HepG2 (cell line): ENCODE data around the gene ZNF653. TPM values are rescaled to one million over a fixed set of nuclear protein-coding genes. Genes with fewer than 3 reads are reported as not detected.
A peak's percentile ranks its signal among the peaks of the same experiment; 100 is the strongest.

Source experiments
- CC2D1A ChIP-seq: sonication (generic); formaldehyde crosslinking; IDR thresholded peaks from 2 replicates; pipeline ENCODE4 v1.8.1; 2023; ENCODE audit warnings: mild to moderate bottlenecking, missing genetic modification reagents
- CENPX ChIP-seq: sonication (generic); formaldehyde crosslinking; IDR thresholded peaks from 2 replicates; pipeline ENCODE4 v1.9.0; 2021; ENCODE audit warnings: mild to moderate bottlenecking, missing genetic modification reagents, moderate library complexity
- HDAC1 ChIP-seq: sonication (generic); formaldehyde crosslinking; IDR thresholded peaks from 2 replicates; pipeline ENCODE4 v1.5.1; 2020; ENCODE audit warnings: mild to moderate bottlenecking, missing genetic modification reagents
- IKZF4 ChIP-seq: sonication (generic); formaldehyde crosslinking; IDR thresholded peaks from 2 replicates; pipeline ENCODE4 v1.5.1; 2020; ENCODE audit warnings: borderline replicate concordance, mild to moderate bottlenecking, low read depth, missing genetic modification reagents; ENCODE audit errors: not compliant biosample characterization
- KDM5B ChIP-seq: sonication (generic); formaldehyde crosslinking; IDR thresholded peaks from 2 replicates; pipeline ENCODE4 v1.4.0; 2020; ENCODE audit warnings: missing genetic modification reagents, mild to moderate bottlenecking, borderline replicate concordance
- KLF12 ChIP-seq: sonication (generic); formaldehyde crosslinking; IDR thresholded peaks from 2 replicates; pipeline ENCODE4 v1.4.0; 2020; ENCODE audit warnings: missing genetic modification reagents, borderline replicate concordance
- LCORL ChIP-seq, 2 experiments: fragments of 450-650 bp in 1 of 2; sonication (generic) in 1 of 2; formaldehyde crosslinking in 1 of 2; IDR thresholded peaks; 2 replicates each; pipeline versions ENCODE4 v1.5.0 to v1.6.1; 2017 to 2020; ENCODE audit warnings: antibody characterized with exemption in 1 of 2, missing genetic modification reagents in 1 of 2
- SSRP1 ChIP-seq: IDR thresholded peaks from 2 replicates; pipeline ENCODE4 v1.6.1; 2016; ENCODE audit warnings: control low read depth
- TRIM24 ChIP-seq: sonication (generic); formaldehyde crosslinking; IDR thresholded peaks from 2 replicates; pipeline ENCODE4 v1.8.0; 2022; ENCODE audit warnings: mild to moderate bottlenecking, missing genetic modification reagents
- TSC22D2 ChIP-seq: sonication (generic); formaldehyde crosslinking; IDR thresholded peaks from 2 replicates; pipeline ENCODE4 v1.5.1; 2020; ENCODE audit warnings: missing genetic modification reagents, mild to moderate bottlenecking, borderline replicate concordance
- YEATS2 ChIP-seq: sonication (generic); formaldehyde crosslinking; IDR thresholded peaks from 2 replicates; pipeline ENCODE4 v1.4.0; 2020; ENCODE audit warnings: missing genetic modification reagents, borderline replicate concordance
- ZBTB10 ChIP-seq: sonication (generic); formaldehyde crosslinking; IDR thresholded peaks from 2 replicates; pipeline ENCODE4 v1.4.0; 2020; ENCODE audit warnings: missing genetic modification reagents, borderline replicate concordance
- ZBTB44 ChIP-seq: sonication (generic); formaldehyde crosslinking; IDR thresholded peaks from 2 replicates; pipeline ENCODE4 v1.4.0; 2020; ENCODE audit warnings: missing genetic modification reagents
- ZIK1 ChIP-seq: sonication (generic); formaldehyde crosslinking; IDR thresholded peaks from 2 replicates; pipeline ENCODE4 v1.5.0; 2020; ENCODE audit warnings: mild to moderate bottlenecking, low read depth, missing genetic modification reagents, borderline replicate concordance
- ZNF530 ChIP-seq: sonication (generic); formaldehyde crosslinking; IDR thresholded peaks from 2 replicates; pipeline ENCODE4 v1.5.0; 2020; ENCODE audit warnings: low read depth, mild to moderate bottlenecking, missing genetic modification reagents
- ZNF672 ChIP-seq: sonication (generic); formaldehyde crosslinking; IDR thresholded peaks from 2 replicates; pipeline ENCODE4 v1.8.1; 2022; ENCODE audit warnings: missing genetic modification reagents
- polyA plus RNA-seq, 8 experiments: library from polyadenylated mRNA; depleted of rRNA in 3 of 8; stranded (reverse) in 7 of 8; unstranded in 1 of 8; fragments of >200 nt; fragmentation: Illumina TruSeq in 4 of 8; extraction: Trizol in 4 of 8; gene quantifications; 2 replicates each; pipeline versions ENCODE4 v1.2.1 to v1.2.3, GENCODE V29; 2011 to 2016; ENCODE audit warnings: low read depth in 4 of 8, missing spikeins in 1 of 8, mixed read lengths in 1 of 8; ENCODE audit not compliant: insufficient read depth in 1 of 8
- total RNA-seq, 5 experiments: library from RNA; depleted of rRNA; stranded (reverse); fragments of >200 nt; fragmentation: Illumina TruSeq; extraction: Trizol; gene quantifications; 2 replicates each; pipeline ENCODE4 v1.2.3, GENCODE V29; 2016; ENCODE audit warnings: low read depth in 1 of 5
- TF ChIP-seq, protein P1 (sequence below): fragments of 450-650 bp; IDR thresholded peaks from 2 replicates; pipeline ENCODE4 v1.6.1; 2017
- TF ChIP-seq, protein P2 (sequence below): IDR thresholded peaks from 2 replicates; pipeline ENCODE4 v1.4.0; 2020; ENCODE audit warnings: mild to moderate bottlenecking, missing genetic modification reagents

ZNF653 gene
- total and polyA plus RNA-seq, 2 of the 13 experiments (the other 11 are each of a cell fraction or from before 2014, with no cell fraction given): 4.7 to 7.1 TPM

DNA sequence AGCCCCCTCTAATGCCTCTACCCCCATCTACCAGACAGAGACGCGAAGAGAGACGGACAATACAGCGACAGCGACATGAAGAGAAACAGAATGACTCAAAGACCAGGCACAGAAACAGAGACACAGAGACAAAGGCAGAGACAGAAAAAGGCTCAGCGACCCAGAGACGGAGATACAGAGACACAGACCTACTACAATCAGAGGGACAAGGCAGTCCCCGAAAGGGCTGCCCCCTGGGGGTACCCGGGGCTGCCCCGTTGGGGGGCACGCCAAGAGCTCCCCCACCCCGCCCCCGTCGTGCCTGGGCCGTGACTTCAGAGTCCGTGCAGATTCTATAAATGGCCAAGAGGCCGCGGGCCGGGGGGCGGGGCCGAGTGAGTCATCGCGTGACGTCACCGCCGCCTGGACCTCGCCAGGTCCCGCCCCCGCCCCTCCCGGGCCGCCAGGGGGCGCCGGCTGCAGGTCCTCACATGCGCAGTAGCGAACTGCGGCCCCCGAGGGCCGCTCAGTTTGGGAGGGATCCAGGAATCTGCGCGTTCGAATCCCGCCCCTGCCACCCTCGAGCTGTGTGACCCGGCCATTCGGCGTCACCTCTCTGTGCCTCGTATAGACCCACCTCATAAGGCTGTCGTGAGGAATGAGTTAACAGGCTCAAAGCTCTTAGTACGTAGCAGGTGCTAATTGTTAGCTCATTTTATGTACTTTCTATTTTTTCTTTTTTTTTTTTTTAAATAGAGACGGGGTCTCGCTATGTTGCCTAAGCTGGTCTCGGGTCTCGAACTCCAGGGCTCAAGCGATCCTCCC lies 30.4 kb upstream of the ZNF653 start (continued):
- TF ChIP-seq, protein P1, sequence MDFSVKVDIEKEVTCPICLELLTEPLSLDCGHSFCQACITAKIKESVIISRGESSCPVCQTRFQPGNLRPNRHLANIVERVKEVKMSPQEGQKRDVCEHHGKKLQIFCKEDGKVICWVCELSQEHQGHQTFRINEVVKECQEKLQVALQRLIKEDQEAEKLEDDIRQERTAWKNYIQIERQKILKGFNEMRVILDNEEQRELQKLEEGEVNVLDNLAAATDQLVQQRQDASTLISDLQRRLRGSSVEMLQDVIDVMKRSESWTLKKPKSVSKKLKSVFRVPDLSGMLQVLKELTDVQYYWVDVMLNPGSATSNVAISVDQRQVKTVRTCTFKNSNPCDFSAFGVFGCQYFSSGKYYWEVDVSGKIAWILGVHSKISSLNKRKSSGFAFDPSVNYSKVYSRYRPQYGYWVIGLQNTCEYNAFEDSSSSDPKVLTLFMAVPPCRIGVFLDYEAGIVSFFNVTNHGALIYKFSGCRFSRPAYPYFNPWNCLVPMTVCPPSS: no peak
- TF ChIP-seq HDAC1 (CRISPR knock-in tag) (no peak), CENPX (CRISPR knock-in tag) (no peak), CC2D1A (no peak), KDM5B (CRISPR knock-in tag) (no peak), TRIM24 (no peak), TSC22D2 (CRISPR knock-in tag) (no peak), ZIK1 (CRISPR knock-in tag) (no peak), LCORL (IDR thresholded peaks at IDR 0.05) (no peak), LCORL (CRISPR knock-in tag; IDR thresholded peaks at IDR 0.05) (no peak), ZBTB44 (CRISPR knock-in tag) (no peak), KLF12 (CRISPR knock-in tag) (no peak), YEATS2 (CRISPR knock-in tag) (peak; percentile 43; the same call in 1 of the 2 replicates), ZNF530 (CRISPR knock-in tag) (no peak), ZNF672 (CRISPR knock-in tag) (no peak), SSRP1 (CRISPR knock-in tag) (no peak), IKZF4 (CRISPR knock-in tag) (peak; percentile 50), ZBTB10 (CRISPR knock-in tag) (0 out of 2 replicates have a peak, but pooled peaks have one; percentile 57)
- TF ChIP-seq, protein P2, sequence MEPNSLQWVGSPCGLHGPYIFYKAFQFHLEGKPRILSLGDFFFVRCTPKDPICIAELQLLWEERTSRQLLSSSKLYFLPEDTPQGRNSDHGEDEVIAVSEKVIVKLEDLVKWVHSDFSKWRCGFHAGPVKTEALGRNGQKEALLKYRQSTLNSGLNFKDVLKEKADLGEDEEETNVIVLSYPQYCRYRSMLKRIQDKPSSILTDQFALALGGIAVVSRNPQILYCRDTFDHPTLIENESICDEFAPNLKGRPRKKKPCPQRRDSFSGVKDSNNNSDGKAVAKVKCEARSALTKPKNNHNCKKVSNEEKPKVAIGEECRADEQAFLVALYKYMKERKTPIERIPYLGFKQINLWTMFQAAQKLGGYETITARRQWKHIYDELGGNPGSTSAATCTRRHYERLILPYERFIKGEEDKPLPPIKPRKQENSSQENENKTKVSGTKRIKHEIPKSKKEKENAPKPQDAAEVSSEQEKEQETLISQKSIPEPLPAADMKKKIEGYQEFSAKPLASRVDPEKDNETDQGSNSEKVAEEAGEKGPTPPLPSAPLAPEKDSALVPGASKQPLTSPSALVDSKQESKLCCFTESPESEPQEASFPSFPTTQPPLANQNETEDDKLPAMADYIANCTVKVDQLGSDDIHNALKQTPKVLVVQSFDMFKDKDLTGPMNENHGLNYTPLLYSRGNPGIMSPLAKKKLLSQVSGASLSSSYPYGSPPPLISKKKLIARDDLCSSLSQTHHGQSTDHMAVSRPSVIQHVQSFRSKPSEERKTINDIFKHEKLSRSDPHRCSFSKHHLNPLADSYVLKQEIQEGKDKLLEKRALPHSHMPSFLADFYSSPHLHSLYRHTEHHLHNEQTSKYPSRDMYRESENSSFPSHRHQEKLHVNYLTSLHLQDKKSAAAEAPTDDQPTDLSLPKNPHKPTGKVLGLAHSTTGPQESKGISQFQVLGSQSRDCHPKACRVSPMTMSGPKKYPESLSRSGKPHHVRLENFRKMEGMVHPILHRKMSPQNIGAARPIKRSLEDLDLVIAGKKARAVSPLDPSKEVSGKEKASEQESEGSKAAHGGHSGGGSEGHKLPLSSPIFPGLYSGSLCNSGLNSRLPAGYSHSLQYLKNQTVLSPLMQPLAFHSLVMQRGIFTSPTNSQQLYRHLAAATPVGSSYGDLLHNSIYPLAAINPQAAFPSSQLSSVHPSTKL (CRISPR knock-in tag): peak; percentile 26; the same call in 1 of the 2 replicates
